AG09309 (cell line): ENCODE data around the gene MYOC.
"Not testable (repeated sequence)": the region's sequence is repeated elsewhere in the genome, so short reads cannot be mapped to it uniquely, and the experiment has no call there.

Experiments
- DNase-seq: peaks from one replicate; pipeline ENCODE4 v3.0.0-alpha.2; 2010; ENCODE audit warnings: low read depth
- H3K4me3 ChIP-seq: 2 replicates; pipeline ENCODE4 v1.5.1; 2011; ENCODE audit warnings: mild to moderate bottlenecking, low read depth, low read length, moderate library complexity; ENCODE audit not compliant: control insufficient read depth
- TF ChIP-seq, protein P1 (sequence below): IDR thresholded peaks from 2 replicates; pipeline ENCODE4 v1.5.1; 2011; ENCODE audit warnings: mild to moderate bottlenecking, low read depth, low read length, inconsistent platforms; ENCODE audit not compliant: insufficient read depth, control insufficient read depth; ENCODE audit errors: missing control alignments

Gene MYOC

DNA sequence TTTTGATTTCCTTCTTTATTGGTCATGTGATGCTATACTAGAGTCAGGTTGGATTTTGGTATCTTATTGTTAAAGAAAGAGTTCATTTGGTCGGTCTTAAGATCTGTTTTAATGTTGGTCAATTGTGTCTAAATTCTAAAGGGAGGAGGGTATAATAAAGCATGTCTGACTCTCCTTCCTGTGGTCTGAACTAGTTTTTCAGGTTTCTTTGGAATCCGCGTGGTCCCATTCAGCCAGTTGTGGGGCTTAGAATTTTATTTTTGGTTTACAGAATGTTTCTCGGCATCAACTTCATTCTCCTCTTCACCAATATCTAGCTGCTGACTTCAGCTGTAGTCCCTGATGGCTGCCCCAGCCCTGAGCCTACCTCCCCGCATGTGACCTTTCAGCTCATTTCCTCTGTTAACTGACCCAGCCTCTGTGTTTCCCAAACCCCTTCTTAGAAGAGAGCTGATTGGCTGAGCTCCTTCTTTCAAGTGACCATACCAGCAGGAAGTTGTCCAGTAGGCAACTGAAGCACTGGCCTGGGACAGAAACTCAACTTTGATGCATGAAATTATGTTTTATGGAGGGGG lies 8.7 kb upstream of the MYOC start:
- no peak overlapping the region for H3K4me3 ChIP-seq
- DNase-seq, result no peak
- TF ChIP-seq, protein P1, sequence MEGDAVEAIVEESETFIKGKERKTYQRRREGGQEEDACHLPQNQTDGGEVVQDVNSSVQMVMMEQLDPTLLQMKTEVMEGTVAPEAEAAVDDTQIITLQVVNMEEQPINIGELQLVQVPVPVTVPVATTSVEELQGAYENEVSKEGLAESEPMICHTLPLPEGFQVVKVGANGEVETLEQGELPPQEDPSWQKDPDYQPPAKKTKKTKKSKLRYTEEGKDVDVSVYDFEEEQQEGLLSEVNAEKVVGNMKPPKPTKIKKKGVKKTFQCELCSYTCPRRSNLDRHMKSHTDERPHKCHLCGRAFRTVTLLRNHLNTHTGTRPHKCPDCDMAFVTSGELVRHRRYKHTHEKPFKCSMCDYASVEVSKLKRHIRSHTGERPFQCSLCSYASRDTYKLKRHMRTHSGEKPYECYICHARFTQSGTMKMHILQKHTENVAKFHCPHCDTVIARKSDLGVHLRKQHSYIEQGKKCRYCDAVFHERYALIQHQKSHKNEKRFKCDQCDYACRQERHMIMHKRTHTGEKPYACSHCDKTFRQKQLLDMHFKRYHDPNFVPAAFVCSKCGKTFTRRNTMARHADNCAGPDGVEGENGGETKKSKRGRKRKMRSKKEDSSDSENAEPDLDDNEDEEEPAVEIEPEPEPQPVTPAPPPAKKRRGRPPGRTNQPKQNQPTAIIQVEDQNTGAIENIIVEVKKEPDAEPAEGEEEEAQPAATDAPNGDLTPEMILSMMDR, result no peak

DNA sequence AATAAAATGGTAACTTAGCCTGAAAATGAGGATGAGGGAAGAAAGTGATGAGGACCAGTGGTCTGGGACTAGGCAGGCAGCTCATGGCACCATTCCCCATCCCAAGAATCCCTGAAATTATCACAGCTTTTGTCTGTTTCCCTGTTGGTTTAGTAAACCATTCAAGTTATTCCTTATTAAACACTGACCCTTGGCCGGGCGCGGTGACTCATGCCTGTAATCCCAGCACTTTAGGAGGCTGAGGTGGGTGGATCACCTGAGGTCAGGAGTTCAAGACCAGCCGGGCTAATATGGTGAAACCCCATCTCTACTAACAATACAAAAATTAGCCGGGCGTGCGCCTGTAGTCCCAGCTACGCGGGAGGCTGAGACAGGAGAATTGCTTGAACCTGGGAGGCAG lies 3.7 kb upstream of the MYOC start:
- DNase-seq, result not testable (repeated sequence)

DNA sequence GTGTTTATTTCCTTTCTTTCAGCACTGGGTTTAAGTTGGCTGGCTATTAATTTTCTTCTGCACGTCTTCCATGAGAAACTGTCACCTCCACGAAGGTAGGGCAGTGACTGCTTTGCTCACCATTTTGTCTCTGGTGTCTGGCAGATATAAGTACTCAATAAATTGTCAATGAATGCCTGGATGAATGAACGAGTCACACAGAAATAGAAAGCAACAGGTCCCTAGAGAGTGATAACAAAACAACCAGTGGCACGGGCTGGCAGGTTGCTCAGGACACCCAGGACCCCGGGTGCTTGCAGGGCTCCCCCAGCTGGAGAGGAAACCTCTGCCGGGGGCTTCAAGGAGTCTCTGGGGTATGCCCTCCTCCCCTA lies 3.2 kb upstream of the MYOC start:
- no peak for DNase-seq
- no peak overlapping the region for H3K4me3 ChIP-seq
- TF ChIP-seq, protein P1, result no peak

More for the DNA sequence above, 3.7 kb upstream of the MYOC start:
- not testable (repeated sequence) for H3K4me3 ChIP-seq

DNA sequence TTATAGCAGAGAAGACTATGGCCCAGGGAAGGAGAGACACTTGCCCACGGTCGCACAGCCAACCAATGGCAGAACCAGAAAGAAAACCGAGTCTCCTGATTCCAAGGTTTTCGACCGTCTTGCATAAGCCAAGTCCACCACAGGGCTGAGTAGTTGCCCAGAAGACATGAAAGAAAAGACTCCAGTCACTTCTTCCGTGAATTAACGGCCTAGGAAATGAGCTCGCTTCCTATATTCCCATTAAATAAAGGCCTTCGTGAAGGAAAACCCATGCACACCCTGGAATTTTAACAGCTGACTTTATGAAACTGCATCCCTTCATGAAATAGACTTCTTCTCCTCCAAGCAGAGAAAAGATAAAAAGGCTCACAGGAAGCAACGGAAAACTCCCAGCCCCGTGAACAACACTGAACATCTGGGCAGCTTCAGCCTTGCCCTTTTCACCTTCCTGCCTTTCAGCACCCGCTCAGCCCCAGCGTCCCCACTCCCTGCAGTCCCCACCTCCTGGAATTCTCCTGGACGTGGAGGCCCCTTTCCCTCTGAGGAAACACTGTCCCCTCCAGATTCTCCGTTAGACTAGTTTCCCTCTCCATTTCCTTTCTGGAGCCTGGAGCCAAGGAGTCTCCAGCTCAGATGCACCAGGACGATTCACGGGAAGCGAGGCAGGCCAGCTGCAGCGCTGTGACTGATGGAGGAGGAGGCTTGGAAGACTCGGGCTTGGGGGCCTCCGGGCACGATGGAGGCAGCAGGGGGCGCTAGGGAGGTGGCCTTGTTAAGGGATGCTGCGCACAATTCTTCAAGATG lies 2.7 kb upstream of the MYOC start:
- no peak for DNase-seq
- no peak overlapping the region for H3K4me3 ChIP-seq
- TF ChIP-seq, protein P1, result peak; percentile 80

DNA sequence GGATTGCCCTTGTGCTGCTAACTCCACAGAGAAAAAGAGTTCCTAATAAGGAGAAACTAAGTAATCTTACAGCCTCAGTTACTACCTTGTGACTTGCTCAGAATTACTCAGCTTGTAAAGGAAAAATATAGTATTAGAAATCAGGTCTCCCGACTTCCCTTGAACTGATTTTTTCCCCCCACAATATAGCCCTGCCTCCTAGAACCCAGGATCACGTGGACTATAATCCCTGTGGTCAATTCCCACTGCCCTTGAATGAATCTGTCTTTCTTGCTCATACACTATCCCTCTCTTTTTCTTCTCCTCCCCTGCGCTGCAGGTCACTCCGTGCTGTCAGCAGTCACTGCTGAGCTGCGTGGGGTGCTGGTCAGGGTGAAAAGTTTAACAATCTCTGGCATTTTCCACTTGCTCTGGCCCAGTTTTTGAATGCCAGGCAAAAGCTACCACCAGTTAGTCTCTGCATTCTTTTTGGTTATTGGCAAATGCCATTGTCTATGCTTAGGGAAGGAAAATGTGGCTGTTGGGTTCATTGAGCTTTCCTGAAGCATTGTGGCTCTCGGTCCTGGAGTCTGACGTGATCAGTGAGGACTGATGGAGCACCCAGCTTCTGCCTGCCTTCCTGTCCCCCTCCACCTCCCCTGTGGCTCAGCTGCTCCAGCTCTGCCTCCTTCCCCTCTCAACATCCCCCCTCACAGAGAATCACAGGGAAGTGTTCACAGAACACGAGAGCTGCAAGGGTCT lies 1.9 kb upstream of the MYOC start:
- TF ChIP-seq, protein P1, result no peak
- DNase-seq, result no peak
- no peak overlapping the region for H3K4me3 ChIP-seq

DNA sequence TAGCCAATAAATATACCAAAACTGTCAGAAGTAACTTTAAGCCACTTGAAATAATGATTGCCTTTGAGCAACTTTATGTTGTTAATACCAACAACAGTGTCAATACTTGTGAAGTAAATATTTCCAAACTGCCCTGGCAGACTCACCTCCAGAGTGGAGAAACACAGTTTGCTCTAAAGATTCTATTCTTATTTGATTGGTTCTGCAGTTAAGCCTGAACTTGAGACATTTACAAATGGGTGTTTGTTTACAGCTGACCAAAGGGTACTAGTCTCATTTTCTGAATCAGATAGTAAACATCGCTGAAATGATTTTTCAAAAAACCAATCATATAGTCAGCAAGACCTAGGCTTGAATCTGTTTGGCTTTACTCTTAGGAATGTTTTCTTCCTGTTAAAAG lies 1.3 kb upstream of the MYOC start:
- H3K4me3 ChIP-seq, result no peak overlapping the region
- TF ChIP-seq, protein P1, result no peak
- DNase-seq, result no peak

DNA sequence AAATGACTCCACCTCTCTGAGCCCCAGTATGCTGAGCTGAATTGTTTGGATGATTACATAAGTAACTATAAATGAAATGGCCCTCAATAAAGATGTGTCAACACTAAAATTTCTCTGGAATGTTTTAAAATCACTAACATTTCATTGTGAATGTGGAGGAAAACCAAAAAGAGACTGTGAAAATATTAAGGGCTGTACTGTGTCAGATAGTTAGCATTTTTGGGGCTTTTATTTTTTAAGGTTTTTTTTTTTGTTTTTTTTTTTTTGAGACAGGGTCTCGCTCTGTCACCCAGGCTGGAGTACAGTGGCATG lies 6.3 kb downstream of the MYOC start:
- no peak overlapping the region for H3K4me3 ChIP-seq
- TF ChIP-seq, protein P1, result no peak
- DNase-seq, result no peak
